ENCODE results near the gene NDUFAF7.
"Not testable (repeated sequence)": the region's sequence is repeated elsewhere in the genome, so short reads cannot be mapped to it uniquely, and the experiment has no call there.

The NDUFAF7 gene

GRCh38 chr2:37231241-37232130 is at the start of gene NDUFAF7, which contains the start of gene CEBPZ:
NDUFAF7 (plus strand) TSS chr2:37231658; CDS start chr2:37231706, 48 bp downstream.
CEBPZ (minus strand) TSS chr2:37231596; CDS start chr2:37231567, 29 bp downstream.
- DNase-seq = peak; percentile 88

- no peak for DNase-seq
Measured at GRCh38 chr2:37181726-37182684, 49.5 kb upstream of the NDUFAF7 start.

GRCh38 chr2:37188570-37188969 is 42.9 kb upstream of the NDUFAF7 start, which contains the start of gene SULT6B1:
SULT6B1 (minus strand) TSS chr2:37188670; CDS start chr2:37188640, 30 bp downstream.
- DNase-seq = no peak

GRCh38 chr2:37189452-37190153 is 41.9 kb upstream of the NDUFAF7 start:
- no peak for DNase-seq

GRCh38 chr2:37190290-37190689 is 41.2 kb upstream of the NDUFAF7 start:
- no peak for DNase-seq

- no peak for DNase-seq
Measured at GRCh38 chr2:37191253-37191652, 40.2 kb upstream of the NDUFAF7 start.

- no peak for DNase-seq
Measured at GRCh38 chr2:37191747-37192146, 39.7 kb upstream of the NDUFAF7 start.

- no peak for DNase-seq
Measured at GRCh38 chr2:37192551-37192950, 38.9 kb upstream of the NDUFAF7 start.

GRCh38 chr2:37195862-37196319 is 35.6 kb upstream of the NDUFAF7 start:
- not testable (repeated sequence) for DNase-seq

- DNase-seq = peak; percentile 91
Measured at GRCh38 chr2:37196320-37197195, 34.9 kb upstream of the NDUFAF7 start, which contains the start of gene CEBPZOS. CEBPZOS (plus strand) TSS chr2:37196496; CDS start chr2:37199705, 3,209 bp downstream.

- no peak for DNase-seq
Measured at GRCh38 chr2:37198681-37199065, 32.8 kb upstream of the NDUFAF7 start.

- DNase-seq = no peak
Measured at GRCh38 chr2:37201208-37201607, 30.2 kb upstream of the NDUFAF7 start.

- DNase-seq = no peak
Measured at GRCh38 chr2:37201766-37202165, 29.7 kb upstream of the NDUFAF7 start.

- DNase-seq = no peak
Measured at GRCh38 chr2:37203708-37204107, 27.8 kb upstream of the NDUFAF7 start.

GRCh38 chr2:37205071-37205661 is 26.3 kb upstream of the NDUFAF7 start:
- not testable (repeated sequence) for DNase-seq

- DNase-seq = no peak
Measured at GRCh38 chr2:37205689-37206341, 25.6 kb upstream of the NDUFAF7 start.

- not testable (repeated sequence) for DNase-seq
Measured at GRCh38 chr2:37206760-37207159, 24.7 kb upstream of the NDUFAF7 start.

- no peak for DNase-seq
Measured at GRCh38 chr2:37211212-37211611, 20.2 kb upstream of the NDUFAF7 start.

GRCh38 chr2:37211939-37212338 is 19.5 kb upstream of the NDUFAF7 start:
- DNase-seq = no peak

GRCh38 chr2:37215250-37215649 is 16.2 kb upstream of the NDUFAF7 start:
- no peak for DNase-seq
